GM13976 (cell line): ENCODE results near the gene STK32B.

Experiments
- DNase-seq: peaks from one replicate; pipeline ENCODE4 v3.0.0; 2012; ENCODE audit warnings: low spot score
- CTCF ChIP-seq: IDR thresholded peaks from 2 replicates; pipeline ENCODE4 v1.5.1; 2012; ENCODE audit warnings: borderline replicate concordance, mild to moderate bottlenecking; ENCODE audit not compliant: insufficient read depth; ENCODE audit errors: extremely low read depth, missing control alignments, control extremely low read depth
- in situ Hi-C: fragments of 300-500 bp; cut with MboI; formaldehyde crosslinking; loops from one replicate; pipeline ENCODE4 v1.12.0; 2022; ENCODE audit warnings: low sequenced_read_pairs, mixed read lengths, inconsistent platforms; ENCODE audit not compliant: unreplicated experiment

Gene STK32B

GRCh38 chr4:5141802-5142201 is 90.5 kb downstream of the STK32B start:
- no peak for DNase-seq
- no peak for TF ChIP-seq CTCF
- in situ Hi-C loops = no loop called here

DNA sequence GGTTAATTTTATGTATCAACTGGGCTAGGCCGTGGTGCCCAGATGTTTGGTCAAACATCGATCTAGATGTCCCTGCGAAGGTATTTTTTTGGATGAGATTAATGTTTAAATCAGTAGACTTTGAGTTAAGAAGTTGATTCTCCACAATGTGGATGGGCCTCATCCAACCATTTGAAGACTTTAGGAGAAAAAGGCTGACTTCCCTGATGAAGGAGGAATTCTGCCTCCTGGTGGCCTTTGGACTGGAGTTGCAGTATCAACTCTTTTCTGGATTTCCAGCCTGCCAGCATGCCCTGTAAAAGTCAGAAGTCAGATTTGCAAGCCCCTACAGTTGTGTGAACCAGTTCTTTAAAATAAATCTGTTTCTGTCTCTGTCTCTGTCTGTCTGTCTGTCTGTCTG is 91.4 kb downstream of the STK32B start:
- in situ Hi-C loops = no loop called here
- no peak for DNase-seq
- peak; percentile 12 for TF ChIP-seq CTCF

DNA sequence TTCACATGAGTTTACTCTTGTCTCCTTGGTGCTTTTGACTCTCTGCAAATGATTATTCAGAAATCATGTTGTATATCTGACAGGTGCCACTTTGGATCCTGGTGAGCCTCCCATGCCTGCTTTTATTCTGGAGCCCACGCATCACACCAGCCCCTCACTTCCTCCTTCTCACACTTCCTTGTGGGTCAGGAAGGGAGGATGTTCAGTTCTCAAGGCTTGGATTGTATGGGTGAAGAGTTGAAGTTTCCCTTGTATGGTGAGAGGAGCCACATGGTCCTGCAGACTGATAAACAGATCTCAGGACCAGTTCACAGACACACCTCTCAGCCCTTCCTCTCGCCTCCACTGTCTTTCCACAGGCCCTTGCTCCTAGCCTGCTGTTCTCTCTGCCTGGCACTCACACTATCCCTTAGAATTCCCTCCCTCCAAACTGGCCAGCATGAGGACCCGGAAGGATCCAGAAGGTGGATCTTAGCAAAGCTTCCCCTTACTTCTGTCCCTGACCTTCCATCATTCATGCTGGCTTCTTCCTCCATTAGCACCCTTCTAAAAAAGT is 92.1 kb downstream of the STK32B start:
- TF ChIP-seq CTCF = no peak
- in situ Hi-C loops = no loop called here
- DNase-seq = no peak

DNA sequence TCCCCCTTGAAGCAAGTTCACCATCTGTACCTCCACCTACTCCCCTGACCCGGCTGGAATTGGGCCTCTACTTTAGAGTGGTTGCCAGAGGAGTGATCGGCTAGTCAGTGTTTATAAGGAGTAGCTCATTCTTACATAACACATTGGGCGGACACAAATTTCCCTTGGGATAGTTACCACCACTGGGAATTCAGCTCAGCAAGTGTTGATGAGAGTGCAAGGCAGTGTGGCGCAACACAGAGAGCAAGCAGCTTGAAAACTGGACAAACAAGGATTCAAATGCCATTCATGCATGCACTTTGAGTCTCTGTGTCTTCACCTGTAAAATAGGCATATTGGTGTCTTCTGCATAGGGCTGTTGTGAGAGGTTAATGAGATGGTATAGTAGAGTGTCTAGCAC is 92.7 kb downstream of the STK32B start:
- in situ Hi-C loops = no loop called here
- no peak for DNase-seq
- TF ChIP-seq CTCF = no peak

GRCh38 chr4:5144384-5144783 is 93.1 kb downstream of the STK32B start:
- in situ Hi-C loops = no loop called here

GRCh38 chr4:5146248-5146647 is 95.0 kb downstream of the STK32B start:
- no peak for DNase-seq
- in situ Hi-C loops = no loop called here
- no peak for TF ChIP-seq CTCF

More at GRCh38 chr4:5144384-5144783, 93.1 kb downstream of the STK32B start:
- DNase-seq = no peak
- TF ChIP-seq CTCF = no peak

GRCh38 chr4:5152521-5152920 is 101.2 kb downstream of the STK32B start:
- TF ChIP-seq CTCF = no peak
- in situ Hi-C loops = no loop called here
- no peak for DNase-seq
